K562 (cell line): ENCODE data around the gene EFCAB5. TPM values are rescaled to one million over a fixed set of nuclear protein-coding genes. Genes with fewer than 3 reads are reported as not detected.
A peak's percentile ranks its signal among the peaks of the same experiment; 100 is the strongest.

Source experiments
- ADNP ChIP-seq: fragments of 200-800 bp; sonication (Bioruptor generic); IDR thresholded peaks from 2 replicates; pipeline ENCODE4 v1.6.1; 2016; ENCODE audit warnings: missing genetic modification characterization, missing compliant biosample characterization
- ARID4B ChIP-seq: sonication (generic); formaldehyde crosslinking; IDR thresholded peaks from 2 replicates; pipeline ENCODE4 v1.8.0; 2022; ENCODE audit warnings: mild to moderate bottlenecking, missing genetic modification reagents
- CTBP1 ChIP-seq: fragments of 450-650 bp; IDR thresholded peaks from 2 replicates; pipeline ENCODE4 v1.6.1; 2016; ENCODE audit warnings: borderline replicate concordance
- MYBL2 ChIP-seq, 2 experiments: fragments of 450-650 bp in 1 of 2; sonication (generic) in 1 of 2; formaldehyde crosslinking in 1 of 2; IDR thresholded peaks; 2 replicates each; pipeline versions ENCODE4 v1.6.1 to v1.8.1; 2017 to 2022; ENCODE audit warnings: borderline replicate concordance in 1 of 2, inconsistent platforms in 1 of 2, low read depth in 1 of 2, mild to moderate bottlenecking in 1 of 2, missing genetic modification reagents in 1 of 2, moderate library complexity in 1 of 2
- RBFOX2 ChIP-seq: fragments of 200-400 bp; formaldehyde crosslinking; IDR thresholded peaks from 2 replicates; pipeline ENCODE4 v1.6.1; 2017; ENCODE audit warnings: low read depth, mild to moderate bottlenecking, low read length, moderate library complexity
- SREBF1 ChIP-seq: fragments of 150-350 bp; IDR thresholded peaks from 2 replicates; pipeline ENCODE4 v1.6.1; 2014; ENCODE audit warnings: antibody characterized with exemption, low read depth, low read length, borderline replicate concordance
- TARDBP ChIP-seq: fragments of 450-650 bp; IDR thresholded peaks from 2 replicates; pipeline ENCODE4 v1.6.1; 2016
- ZNF174 ChIP-seq: fragments of 250-450 bp; sonication (Bioruptor Pico); IDR thresholded peaks from 2 replicates; pipeline ENCODE4 v1.4.0; 2020; ENCODE audit warnings: mild to moderate bottlenecking
- polyA plus RNA-seq, 8 experiments: library from polyadenylated mRNA; depleted of rRNA in 4 of 8; stranded (reverse) in 5 of 8; unstranded in 3 of 8; fragments of >200 nt; fragmentation: Nextera tagmentation in 2 of 8; fragmentation: Illumina TruSeq in 1 of 8; extraction: Ambion mirVana in 2 of 8; extraction: Trizol in 1 of 8; gene quantifications; 2 replicates each; pipeline versions ENCODE4 v1.2.1 to v1.2.3, GENCODE V29; 2011 to 2014; ENCODE audit warnings: inconsistent platforms in 1 of 8, missing spikeins in 1 of 8
- total RNA-seq, 7 experiments: library from RNA; depleted of rRNA in 6 of 7; stranded (reverse); fragments of >200 nt in 6 of 7; fragmentation: Illumina TruSeq in 2 of 7; extraction: Trizol in 2 of 7; gene quantifications; 2 replicates each; pipeline versions ENCODE4 v1.2.1 to v1.2.3, GENCODE V29; 2011 to 2021; ENCODE audit warnings: low replicate concordance in 1 of 7
- TF ChIP-seq, protein P1 (sequence below): fragments of 450-650 bp; IDR thresholded peaks from 2 replicates; pipeline ENCODE4 v1.6.1; 2018; ENCODE audit not compliant: partially characterized antibody
- TF ChIP-seq, protein P2 (sequence below), 3 experiments: fragments of 200-800 bp in 1 of 3; fragments of 250-450 bp in 1 of 3; fragments of 450-650 bp in 1 of 3; sonication (Bioruptor Pico) in 1 of 3; sonication (Bioruptor generic) in 1 of 3; formaldehyde crosslinking in 1 of 3; IDR thresholded peaks; 2 replicates each; pipeline versions ENCODE4 v1.6.1 to v1.8.0; 2016 to 2022; ENCODE audit warnings: mild to moderate bottlenecking in 2 of 3, missing genetic modification characterization in 2 of 3, missing compliant biosample characterization in 1 of 3, moderate library complexity in 1 of 3
- TF ChIP-seq, protein P3 (sequence below): fragments of 250-450 bp; sonication (Bioruptor Pico); IDR thresholded peaks from 2 replicates; pipeline ENCODE4 v1.4.0; 2020; ENCODE audit warnings: mild to moderate bottlenecking

EFCAB5 gene
- total and polyA plus RNA-seq, 9 of the 15 experiments (the other 6 are each of a cell fraction or from before 2014, with no cell fraction given): 0.06 to 0.11 TPM; not detected in 7

DNA sequence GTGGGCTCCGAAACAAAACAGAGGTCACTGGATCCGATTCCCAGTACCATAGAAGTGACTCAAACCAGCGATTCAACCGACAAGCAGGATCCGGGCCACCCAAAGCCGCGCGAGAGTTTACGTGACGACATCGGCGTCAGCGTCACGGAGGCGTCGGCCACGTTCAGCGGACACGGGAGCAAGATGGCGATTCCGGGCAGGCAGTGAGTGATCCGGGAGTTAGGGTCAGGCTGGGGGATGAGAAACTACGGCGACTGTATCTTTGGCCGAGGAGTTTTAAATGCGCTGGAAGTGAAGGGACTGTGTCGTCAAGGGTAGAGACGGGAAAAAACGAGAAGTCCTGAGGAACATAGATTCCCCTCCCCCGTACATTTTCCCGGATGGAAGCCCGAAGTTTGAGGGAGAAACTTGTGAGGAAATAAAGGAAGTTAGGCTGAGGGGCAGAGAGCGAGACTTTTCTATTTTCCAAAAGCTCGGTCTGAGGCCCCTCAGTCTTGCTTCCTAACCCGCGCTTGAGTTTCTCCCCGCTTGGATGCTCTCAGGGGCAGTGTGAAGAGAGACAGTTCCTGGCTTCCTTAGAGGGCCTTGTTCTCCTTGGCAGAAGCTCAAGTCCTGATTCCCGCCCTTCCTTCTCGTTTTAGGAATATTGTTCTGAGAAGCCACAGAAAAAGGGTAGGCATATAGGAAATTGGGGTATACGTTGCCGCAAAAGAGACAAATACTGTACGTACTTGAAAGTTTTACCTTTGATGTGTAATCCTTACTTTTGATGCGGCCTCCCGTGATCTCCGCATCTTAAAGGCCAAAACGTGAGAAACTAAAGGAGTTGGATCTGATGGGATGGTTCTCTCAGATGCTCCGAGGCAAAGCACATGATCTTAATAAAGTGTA, 175.5 kb downstream of the EFCAB5 start, which contains the start of gene NSRP1 (continued):
- TF ChIP-seq, protein P1, sequence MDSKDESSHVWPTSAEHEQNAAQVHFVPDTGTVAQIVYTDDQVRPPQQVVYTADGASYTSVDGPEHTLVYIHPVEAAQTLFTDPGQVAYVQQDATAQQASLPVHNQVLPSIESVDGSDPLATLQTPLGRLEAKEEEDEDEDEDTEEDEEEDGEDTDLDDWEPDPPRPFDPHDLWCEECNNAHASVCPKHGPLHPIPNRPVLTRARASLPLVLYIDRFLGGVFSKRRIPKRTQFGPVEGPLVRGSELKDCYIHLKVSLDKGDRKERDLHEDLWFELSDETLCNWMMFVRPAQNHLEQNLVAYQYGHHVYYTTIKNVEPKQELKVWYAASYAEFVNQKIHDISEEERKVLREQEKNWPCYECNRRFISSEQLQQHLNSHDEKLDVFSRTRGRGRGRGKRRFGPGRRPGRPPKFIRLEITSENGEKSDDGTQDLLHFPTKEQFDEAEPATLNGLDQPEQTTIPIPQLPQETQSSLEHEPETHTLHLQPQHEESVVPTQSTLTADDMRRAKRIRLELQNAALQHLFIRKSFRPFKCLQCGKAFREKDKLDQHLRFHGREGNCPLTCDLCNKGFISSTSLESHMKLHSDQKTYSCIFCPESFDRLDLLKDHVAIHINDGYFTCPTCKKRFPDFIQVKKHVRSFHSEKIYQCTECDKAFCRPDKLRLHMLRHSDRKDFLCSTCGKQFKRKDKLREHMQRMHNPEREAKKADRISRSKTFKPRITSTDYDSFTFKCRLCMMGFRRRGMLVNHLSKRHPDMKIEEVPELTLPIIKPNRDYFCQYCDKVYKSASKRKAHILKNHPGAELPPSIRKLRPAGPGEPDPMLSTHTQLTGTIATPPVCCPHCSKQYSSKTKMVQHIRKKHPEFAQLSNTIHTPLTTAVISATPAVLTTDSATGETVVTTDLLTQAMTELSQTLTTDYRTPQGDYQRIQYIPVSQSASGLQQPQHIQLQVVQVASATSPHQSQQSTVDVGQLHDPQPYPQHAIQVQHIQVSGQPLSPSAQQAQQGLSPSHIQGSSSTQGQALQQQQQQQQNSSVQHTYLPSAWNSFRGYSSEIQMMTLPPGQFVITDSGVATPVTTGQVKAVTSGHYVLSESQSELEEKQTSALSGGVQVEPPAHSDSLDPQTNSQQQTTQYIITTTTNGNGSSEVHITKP: peak; percentile 15
- TF ChIP-seq, protein P2, sequence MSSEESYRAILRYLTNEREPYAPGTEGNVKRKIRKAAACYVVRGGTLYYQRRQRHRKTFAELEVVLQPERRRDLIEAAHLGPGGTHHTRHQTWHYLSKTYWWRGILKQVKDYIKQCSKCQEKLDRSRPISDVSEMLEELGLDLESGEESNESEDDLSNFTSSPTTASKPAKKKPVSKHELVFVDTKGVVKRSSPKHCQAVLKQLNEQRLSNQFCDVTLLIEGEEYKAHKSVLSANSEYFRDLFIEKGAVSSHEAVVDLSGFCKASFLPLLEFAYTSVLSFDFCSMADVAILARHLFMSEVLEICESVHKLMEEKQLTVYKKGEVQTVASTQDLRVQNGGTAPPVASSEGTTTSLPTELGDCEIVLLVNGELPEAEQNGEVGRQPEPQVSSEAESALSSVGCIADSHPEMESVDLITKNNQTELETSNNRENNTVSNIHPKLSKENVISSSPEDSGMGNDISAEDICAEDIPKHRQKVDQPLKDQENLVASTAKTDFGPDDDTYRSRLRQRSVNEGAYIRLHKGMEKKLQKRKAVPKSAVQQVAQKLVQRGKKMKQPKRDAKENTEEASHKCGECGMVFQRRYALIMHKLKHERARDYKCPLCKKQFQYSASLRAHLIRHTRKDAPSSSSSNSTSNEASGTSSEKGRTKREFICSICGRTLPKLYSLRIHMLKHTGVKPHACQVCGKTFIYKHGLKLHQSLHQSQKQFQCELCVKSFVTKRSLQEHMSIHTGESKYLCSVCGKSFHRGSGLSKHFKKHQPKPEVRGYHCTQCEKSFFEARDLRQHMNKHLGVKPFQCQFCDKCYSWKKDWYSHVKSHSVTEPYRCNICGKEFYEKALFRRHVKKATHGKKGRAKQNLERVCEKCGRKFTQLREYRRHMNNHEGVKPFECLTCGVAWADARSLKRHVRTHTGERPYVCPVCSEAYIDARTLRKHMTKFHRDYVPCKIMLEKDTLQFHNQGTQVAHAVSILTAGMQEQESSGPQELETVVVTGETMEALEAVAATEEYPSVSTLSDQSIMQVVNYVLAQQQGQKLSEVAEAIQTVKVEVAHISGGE (CRISPR knock-in tag; IDR thresholded peaks at IDR 0.05): no peak
- TF ChIP-seq, protein P3, sequence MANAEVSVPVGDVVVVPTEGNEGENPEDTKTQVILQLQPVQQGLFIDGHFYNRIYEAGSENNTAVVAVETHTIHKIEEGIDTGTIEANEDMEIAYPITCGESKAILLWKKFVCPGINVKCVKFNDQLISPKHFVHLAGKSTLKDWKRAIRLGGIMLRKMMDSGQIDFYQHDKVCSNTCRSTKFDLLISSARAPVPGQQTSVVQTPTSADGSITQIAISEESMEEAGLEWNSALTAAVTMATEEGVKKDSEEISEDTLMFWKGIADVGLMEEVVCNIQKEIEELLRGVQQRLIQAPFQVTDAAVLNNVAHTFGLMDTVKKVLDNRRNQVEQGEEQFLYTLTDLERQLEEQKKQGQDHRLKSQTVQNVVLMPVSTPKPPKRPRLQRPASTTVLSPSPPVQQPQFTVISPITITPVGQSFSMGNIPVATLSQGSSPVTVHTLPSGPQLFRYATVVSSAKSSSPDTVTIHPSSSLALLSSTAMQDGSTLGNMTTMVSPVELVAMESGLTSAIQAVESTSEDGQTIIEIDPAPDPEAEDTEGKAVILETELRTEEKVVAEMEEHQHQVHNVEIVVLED (CRISPR knock-in tag): peak; percentile 94
- TF ChIP-seq CTBP1 (0 out of 2 replicates have a peak, but pooled peaks have one; percentile 20), ARID4B (0 out of 2 replicates have a peak, but pooled peaks have one; percentile 5), MYBL2 (IDR thresholded peaks at IDR 0.05; ENCODE audit: low read depth) (peak; percentile 72), MYBL2 (CRISPR knock-in tag; IDR thresholded peaks at IDR 0.05; ENCODE audit: borderline replicate concordance) (no peak), ADNP (tag) (no peak), TARDBP (no peak), RBFOX2 (peak; percentile 97), SREBF1 (no peak), ZNF174 (CRISPR knock-in tag) (no peak)
